HG02642 (cell line): ENCODE results near the gene ADISSP.
"Not testable (repeated sequence)": the region's sequence is repeated elsewhere in the genome, so short reads cannot be mapped to it uniquely, and the experiment has no call there.

Experiments used
- ATAC-seq: cut with Tn5 transposase; IDR thresholded peaks from one replicate; pipeline ENCODE4 v1.9.1; 2021; ENCODE audit warnings: mild to moderate bottlenecking; ENCODE audit not compliant: unreplicated experiment, poor library complexity

ADISSP gene

DNA sequence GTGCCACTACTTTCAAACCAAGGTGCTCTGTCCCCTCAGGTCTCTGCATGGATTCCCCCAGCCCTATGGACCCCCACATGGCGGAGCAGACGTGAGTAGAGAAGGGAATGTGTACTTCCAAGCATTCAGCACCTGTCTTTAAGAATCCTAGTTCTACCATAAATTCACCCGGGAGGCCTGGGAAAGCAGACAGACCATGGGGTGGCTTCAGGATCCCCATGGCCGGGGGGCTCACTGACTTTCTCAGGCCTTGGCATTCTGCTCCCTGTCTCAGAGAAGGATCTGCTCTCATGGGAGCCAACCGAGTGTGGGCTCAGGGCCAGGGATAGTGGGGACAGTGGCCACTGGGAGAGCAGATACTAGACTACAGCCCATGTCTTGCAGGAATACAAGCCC, 30.8 kb upstream of the ADISSP start:
- no peak for ATAC-seq

DNA sequence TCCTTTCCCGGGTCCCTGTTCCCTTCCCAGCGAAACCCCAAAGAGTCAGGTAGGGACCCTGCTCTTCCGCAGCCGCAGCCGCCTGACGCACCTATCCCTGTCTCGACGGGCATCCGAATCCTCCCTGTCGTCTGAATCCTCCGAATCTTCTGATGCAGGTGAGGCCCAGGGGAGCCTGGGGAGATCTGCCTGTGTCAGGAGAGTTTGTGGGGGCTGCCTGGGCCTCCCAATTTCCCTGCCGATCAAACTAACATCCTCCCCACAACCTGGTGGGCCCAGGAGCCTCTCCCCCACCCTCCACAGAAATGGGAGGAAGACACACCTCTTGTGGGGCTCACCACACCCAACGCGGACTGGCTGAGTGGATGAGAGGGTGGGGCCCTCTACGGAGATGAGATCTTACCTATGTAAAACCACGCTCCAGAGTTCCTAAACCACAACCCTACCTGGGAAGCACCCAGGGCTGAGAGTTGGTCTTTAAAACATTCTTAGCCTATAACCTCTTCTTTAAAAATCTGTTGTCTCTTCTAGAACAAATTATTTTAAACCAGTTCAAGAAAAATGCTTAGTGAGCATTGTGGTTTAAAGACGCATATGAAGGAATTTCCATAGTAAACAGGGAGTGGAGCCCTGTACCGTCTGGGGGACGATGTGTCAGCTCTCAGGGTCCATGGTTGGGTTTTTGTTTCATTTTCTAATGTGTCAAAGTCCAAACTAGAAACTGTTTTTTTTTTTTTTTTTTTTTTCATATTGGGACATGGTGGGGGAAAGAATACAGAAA, 30.2 kb upstream of the ADISSP start:
- ATAC-seq: no peak

DNA sequence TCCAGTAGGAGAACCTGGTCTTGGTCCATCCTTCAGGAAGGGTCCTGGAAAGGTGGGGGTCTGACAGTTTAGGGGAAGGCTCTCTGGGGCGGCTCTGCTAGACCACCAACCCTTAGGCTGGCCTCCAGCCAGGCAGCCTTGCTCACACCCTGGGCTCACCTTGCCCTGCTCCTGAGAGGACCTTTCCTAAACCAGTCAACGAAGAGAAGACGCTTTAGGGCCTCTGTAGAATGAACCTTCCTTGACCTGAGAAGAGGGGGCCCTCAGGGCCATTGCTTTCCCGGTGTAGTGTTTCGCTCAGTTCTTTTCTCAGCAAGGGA, 29.6 kb upstream of the ADISSP start:
- no peak for ATAC-seq

DNA sequence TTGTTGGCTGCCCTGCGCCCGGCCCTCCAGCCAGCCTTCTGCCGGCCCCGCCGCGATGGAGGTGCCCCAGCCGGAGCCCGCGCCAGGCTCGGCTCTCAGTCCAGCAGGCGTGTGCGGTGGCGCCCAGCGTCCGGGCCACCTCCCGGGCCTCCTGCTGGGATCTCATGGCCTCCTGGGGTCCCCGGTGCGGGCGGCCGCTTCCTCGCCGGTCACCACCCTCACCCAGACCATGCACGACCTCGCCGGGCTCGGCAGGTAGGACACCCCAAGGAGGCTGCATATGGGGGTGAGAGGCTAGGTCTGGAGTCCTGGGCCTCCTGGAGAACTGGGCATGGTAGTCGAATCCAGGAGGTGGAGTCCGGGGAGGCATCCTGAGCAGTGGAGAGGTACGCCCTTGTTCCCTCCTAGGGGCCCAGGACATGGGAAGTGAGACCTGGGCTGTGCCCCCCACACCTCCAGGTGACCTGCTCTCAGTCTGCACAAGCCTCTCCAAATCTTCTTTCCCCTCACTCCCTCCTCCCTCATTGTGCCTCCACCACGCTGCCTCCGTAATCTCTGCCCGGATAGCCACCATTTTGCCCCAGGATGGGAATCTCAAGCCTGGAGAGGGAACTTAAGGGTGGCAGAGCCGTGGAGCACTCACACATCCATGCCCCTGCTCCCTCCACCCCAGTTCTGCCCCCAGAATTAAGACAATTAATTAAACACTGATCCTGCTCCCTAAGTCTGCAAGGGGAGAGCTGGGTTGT, 29.1 kb upstream of the ADISSP start:
- ATAC-seq: peak; percentile 12

DNA sequence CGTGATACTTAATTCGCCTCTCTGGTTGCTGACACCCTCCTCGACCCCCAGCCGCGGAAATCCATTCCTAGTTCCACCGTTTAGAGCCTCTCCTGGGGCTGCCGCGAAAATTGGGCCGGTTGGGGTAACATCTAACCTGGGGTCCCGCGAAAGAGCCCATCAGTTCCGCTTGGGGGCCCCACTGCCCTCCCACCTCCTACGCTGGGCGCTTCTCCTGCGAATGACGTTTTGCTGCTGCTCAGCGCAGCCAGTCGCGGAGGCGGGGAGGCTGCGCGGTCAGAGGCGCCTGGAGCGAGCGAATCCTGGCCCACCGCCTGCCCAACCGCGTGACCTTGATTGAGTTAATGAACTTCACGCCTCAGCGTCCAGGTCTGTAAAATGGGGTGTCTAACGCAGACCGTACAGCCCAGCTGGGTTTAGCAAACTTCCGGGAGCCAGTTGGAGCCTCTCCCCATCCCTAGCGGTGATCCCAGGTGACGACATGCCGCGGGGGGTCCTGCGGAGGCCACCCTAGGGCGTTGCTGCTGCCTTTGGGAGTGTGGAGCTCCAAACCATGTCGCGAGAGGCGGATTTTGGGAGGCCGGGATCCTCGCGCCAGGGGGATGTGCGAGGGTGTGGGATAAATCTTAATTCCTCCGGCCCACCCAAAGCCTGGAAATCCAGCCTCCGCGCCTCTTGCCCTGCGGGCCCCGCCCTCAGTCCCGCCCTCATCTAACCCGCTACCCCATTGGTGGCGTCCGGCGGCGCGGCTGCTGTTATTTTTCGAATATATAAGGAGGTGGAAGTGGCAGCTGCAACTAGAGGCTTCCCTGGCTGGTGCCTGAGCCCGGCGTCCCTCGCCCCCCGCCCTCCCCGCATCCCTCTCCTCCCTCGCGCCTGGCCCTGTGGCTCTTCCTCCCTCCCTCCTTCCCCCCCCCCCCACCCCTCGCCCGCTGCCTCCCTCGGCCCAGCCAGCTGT, 28.2 kb upstream of the ADISSP start, which contains the start of gene CDC25B:
CDC25B (plus strand) TSS at position 800 of the 958 bp plus-strand sequence. CDS start 222 bp downstream, outside the sequence.
- ATAC-seq: peak; percentile 68

DNA sequence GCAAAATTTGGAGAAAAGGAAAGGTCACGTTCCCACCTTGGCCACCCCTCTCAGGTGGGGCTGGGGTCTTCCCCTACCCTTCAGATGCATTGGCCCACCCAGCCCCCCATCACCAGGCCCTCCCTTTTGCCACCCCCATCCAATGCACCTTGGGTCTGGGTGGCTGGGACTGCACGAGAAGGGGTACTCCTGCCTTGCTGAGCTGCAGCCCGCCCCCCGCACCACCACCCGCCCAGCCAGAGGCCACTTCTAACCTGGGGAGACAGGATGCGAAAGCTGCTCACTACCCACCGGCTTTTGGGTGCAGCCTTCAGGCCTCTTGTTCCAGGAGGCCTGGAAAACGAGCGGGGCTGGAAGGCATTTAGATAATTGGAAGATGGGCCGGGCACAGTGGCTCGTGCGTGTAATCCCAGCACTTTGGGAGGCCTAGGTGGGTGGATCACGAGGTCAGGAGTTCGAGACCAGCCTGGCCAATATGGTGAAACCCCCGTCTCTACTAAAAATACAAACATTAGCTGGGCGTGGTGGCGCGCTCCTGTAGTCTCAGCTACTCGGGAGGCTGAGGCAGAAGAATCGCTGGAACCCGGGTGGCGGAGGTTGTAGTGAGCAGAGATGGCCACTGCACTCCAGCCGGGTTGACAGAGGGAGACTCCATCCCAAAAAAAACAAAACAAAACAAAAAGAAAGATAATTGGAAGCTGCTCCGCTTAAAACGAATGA, 27.3 kb upstream of the ADISSP start:
- no peak for ATAC-seq

DNA sequence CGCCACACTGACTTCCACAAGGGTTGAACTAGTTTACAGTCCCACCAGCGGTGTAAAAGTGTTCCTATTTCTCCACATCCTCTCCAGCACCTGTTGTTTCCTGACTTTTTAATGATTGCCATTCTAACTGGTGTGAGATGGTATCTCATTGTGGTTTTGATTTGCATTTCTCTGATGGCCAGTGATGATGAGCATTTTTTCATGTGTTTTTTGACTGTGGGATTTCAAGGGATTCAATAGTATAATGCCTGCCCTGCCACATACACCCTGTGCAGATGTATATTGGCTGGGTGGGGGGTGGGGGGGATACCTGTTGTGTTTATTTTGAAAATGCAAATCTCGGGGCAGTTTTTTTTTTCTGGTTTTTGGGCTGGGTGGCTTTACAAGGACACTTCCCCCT, 26.6 kb upstream of the ADISSP start:
- not testable (repeated sequence) for ATAC-seq

DNA sequence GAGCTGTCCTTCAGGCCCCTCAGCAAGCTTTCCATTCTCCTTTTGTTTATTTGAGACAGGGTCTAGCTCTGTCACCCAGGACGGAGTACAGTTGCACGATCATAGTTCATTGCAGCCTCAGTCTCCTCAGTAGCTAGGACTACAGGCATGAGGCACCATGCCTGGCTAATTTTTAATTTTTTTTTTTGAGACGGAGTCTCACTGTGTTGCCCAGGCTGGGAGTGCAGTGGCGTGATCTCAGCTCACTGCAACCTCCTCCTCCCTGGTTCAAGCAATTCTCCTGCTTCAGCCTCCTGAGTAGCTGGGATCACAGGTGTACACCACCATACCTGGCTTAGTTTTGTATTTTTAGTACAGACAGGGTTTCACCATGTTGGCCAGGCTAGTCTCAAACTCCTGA, 21.6 kb upstream of the ADISSP start:
- ATAC-seq: not testable (repeated sequence)

DNA sequence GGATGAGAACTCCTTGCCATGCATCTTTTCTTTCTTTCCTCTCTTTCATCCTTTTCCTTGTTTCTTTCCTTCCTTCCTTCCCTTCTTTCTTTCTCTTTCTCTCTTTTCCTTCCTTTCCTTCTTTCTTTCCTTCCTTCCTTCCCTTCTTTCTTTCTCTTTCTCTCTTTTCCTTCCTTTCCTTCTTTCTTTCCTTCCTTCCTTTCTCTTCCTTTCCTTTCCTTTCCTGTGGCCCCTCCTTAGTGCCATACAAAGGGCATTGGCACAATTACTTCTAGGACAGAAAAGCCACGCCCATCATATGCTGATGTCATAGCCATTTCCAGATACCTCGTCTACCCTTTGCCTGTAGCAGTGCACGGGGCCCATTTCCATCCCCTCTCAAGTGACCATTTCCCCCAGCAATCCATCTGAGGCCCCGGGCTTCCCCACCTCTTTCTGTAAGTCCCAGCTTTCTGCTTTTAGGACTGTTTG, 21.2 kb upstream of the ADISSP start:
- ATAC-seq: no peak

DNA sequence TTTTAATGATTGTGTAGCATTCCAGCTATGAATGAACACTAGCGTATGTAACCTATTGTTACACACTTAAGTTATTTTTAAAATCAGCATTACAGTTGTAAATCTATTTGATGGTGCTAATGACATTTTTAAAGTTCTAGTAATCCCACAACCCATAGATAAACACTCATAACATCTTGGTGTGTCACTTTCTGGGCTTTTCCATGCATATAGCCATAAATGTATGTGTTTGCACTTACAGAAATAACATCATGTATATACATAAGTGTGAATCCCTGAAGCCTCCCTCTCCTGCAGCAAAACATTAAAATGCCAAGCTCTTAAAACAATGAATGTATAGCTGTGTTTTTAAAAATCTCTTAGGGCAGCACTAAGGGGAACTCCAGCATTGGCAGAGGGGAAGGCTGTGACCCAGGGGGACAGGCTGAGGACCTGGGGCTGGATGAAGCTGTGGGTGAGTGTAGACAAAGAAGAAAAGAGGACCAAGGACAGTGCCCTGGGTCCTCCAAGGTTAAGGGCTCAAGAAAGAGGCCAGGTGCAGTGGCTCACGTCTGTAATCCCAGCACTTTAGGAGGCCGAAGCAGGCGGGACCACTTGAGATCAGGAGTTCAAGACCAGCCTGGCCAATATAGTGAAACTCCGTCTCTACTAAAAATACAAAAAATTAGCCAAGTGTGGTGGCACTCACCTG, 19.9 kb upstream of the ADISSP start:
- no peak for ATAC-seq

DNA sequence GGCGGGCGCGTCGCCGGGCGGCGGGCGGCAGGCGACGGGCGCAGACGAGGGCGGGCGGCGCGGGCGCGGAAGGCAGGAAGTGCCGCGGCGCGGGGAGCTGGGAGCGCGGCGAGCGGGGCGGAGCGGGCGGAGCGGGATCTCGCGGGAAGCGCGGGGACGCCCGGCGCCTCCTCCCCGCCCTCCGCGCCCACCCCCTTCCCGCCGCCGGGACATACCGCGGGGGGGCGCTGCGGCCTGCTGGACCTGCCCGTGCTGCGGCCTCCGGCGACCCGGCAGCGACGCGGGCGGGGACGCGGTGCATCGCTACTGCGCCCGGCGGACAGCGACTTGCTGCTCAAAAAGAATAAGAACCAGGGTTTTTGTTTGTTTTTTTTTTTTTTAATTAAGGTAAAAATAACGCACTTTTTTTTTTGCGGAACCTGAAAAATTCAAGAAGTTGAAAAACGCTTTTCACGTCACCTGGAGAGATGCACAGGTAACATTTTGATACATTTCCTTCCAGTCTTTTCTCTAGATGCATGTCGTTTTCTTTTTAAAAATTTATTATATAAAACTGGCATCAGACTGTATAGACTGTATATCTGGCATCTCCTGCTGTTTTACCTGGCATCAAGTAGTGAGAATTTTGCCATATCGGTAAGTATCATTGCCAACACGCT, 19.2 kb upstream of the ADISSP start, which contains the start of gene CENPB:
CENPB (minus strand) TSS at position 76 of the 659 bp plus-strand sequence. CDS start 257 bp downstream, outside the sequence.
- ATAC-seq: peak; percentile 87

DNA sequence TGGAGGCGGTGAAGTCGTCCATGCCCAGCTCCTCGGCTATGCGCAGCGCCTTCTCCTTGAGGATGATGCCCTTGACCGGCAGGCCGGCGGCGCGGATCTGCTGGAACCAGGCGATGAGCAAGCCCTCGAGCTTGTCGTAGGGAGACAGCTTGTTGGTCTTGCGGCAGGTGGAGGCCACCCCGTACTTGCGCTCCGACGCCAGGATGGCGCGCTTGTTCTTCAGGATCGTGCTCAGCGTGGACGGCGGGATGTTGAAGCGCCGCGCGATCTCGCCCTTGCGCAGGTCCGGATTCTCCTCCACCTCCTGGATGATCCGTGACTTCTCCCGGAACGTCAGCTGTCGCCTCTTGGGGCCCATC, 18.6 kb upstream of the ADISSP start:
- peak; percentile 19 for ATAC-seq

DNA sequence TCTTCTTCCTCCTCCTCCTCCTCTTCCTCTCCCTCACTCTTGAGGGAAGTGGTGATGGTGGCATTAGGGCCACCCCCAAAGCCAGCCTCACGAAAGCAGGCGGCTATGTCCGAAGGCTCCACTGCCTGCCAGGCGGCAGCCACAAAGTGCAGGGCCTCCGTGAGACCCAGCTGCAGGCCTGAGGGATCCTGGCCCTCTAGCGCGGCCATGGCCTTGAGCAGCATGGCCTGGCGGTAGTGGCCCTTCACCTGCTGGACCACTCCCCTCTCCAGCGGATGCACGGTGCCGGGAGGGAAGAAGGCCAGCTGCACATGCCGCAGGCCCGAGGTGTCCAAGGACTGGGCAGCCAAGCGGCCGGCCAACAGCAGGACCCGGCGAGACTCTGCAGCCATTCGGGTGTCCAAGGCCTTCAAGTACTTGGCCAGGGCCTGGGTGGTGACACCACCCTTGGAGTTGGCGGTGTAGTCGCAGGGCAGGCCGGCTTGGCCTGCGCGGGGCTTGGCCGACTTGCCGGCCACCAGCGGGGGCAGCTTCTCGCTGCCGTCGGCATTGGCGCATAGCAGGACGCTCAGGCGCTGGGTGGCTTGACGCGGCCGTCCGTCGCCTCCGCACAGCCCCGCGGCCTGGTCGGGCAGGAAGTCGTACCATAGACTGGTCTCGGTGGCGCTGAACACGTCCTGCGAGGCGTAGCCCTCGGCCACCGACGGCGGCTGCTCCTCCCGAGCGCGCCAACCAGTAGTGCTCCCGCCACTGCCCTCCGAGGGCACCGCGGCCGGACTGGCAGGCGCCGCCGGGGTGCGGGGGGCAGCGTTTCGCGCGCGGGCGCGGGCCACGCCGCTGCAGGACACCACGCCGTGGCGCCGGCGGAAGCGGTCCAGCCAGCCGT, 17.9 kb upstream of the ADISSP start:
- no peak for ATAC-seq

DNA sequence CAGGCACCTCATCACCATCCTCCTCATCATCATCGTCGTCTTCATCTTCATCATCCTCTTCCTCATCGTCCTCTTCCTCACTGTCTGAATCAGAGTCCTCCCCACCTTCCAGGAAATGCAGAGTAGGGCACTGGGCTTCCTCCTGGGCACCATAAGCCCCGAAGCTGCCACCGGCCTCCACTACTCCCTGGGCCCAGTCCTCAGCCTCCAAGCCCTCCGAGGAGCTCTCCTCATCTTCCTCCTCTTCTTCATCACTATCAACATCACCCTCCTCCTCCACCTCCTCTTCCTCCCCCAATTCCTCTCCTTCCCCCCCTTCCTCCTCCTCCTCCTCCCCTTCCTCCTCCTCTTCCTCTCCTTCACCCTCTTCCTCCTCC, 17.3 kb upstream of the ADISSP start:
- ATAC-seq: no peak

DNA sequence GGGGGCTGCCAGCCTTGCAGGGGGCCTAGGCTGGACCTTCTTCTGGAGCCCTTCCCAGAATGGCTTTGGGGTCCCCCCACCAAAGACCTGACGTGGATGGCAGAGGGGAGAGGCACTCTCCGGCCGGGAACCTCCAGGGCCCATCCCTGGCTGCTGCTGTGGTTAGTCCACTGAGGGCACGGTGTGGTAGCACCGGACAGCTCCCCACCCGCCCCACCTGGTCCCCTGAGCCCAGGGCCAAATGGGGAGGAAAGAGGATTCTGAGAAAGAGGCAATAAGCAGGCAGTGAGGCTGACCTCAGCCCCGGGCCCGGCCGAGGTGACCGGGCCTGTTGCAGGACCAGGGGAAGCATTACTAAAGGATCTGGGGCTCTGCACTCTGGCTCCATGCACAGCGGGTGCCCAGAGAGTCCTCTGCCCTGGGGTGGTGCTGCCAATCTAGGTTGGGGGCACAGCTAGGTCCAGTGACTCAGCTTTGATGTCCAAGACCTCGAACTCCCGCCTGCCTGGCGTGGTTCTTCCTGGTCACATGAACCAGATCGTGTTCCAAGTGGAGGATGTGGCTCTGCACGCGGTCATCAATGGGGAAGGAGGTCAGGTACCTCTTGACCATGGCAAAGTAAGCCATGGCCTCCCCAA, 16.8 kb upstream of the ADISSP start:
- ATAC-seq: no peak

DNA sequence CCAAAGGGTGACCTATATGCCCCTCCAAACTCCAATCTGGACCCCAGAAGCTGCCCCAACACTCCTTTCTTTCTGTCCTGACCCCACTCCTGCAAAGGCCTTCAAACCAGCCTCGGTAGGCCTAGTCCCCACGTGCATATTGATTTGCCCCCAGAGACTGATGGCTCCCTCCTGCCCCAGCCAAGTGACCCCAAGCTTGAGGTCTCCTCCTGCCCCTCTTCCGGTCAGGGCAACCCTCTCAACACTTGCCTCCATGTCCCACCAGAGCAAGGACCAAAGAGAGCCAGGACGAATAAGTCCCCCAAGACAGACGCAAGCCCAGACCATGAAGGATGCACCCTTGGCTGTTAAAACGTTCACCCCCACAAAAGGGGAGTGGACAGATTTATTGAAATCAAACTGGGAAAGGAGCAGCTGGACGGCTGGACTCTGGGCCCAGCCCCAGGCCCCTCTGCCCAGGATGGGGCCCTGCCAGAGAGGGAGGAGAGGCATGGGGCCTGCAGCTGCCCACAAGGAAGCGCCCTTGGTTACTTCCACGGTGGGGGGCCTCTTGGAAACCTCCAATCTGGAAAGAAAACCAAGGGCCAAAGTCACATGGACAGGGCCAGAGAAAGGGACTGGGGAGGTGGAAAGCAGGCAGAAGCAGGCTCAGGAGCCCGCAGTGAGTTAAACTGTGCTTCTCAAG, 16.1 kb upstream of the ADISSP start:
- no peak for ATAC-seq

DNA sequence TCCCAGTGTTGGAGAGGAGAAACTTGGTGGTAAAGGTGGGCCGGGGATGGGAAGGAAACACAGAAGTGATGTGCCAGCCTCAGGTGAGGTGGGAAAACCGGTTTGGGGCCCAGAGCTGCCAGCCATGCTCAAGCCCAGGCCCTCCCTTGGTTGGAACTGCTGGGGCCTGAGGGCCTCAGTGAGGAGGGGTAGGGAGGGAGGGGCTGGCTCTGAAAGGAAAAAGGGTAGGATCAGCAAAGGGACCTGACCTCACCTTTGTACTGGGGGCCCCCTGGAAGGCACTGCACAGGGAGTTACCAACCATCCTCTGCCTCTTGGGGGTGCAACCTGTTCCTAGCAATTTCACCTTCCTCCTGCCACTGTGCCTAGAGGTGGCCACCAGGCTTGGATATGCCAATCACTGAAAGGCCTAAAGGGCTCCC, 15.5 kb upstream of the ADISSP start:
- no peak for ATAC-seq
